Measurements from ENCODE around the gene RBP3. TPM values are rescaled to one million over a fixed set of nuclear protein-coding genes. Genes with fewer than 3 reads are reported as not detected.

Gene RBP3
- total RNA-seq, 1 donor from 2014 or later, result not detected

Other genes starting within 250 kb of the RBP3 start
- gene GDF10, start 48.2 kb upstream of the RBP3 start, total RNA-seq, result 0.11 and 0.25 TPM in 2 replicates
- gene GDF2, start 25.9 kb upstream of the RBP3 start, total RNA-seq, result not detected in 2 replicates
- gene ZNF488, start 35.9 kb downstream of the RBP3 start, total RNA-seq, result 1.4 and 1.7 TPM in 2 replicates
- 7.0 and 7.5 TPM in 2 replicates for gene ANXA8, start 135.8 kb downstream of the RBP3 start, total RNA-seq
- gene FAM25G, start 143.3 kb downstream of the RBP3 start, total RNA-seq, result not detected in 2 replicates
- gene AGAP9, start 175.3 kb downstream of the RBP3 start, total RNA-seq, result 32.1 and 33.9 TPM in 2 replicates